Skeletal muscle tissue (tissue), 4 donors: Measurements from ENCODE around the gene RASAL1. TPM values are rescaled to one million over a fixed set of nuclear protein-coding genes. Genes with fewer than 3 reads are reported as not detected.

ENCODE experiments used
- H3K27ac ChIP-seq: one replicate; pipeline ENCODE4 v1.7.0; 2013; ENCODE audit warnings: mild to moderate bottlenecking, low read depth, low read length, inconsistent platforms
- H3K27me3 ChIP-seq, 3 donors: one replicate each; pipeline ENCODE4 v1.7.0; 2013; ENCODE audit warnings: low read length in 3 of 3; ENCODE audit not compliant: control insufficient read depth in 3 of 3, insufficient read depth in 3 of 3
- H3K36me3 ChIP-seq, 3 donors: one replicate each; pipeline ENCODE4 v1.7.0; 2013; ENCODE audit warnings: low read length in 3 of 3; ENCODE audit not compliant: control insufficient read depth in 3 of 3, insufficient read depth in 3 of 3
- H3K4me1 ChIP-seq, 3 donors: one replicate each; pipeline ENCODE4 v1.7.0; 2013; ENCODE audit warnings: low read length in 3 of 3, mild to moderate bottlenecking in 3 of 3; ENCODE audit not compliant: control insufficient read depth in 3 of 3, insufficient read depth in 3 of 3
- H3K4me3 ChIP-seq, 3 donors: one replicate each; pipeline ENCODE4 v1.7.0; 2013; ENCODE audit warnings: low read length in 3 of 3
- H3K9ac ChIP-seq, 3 donors: one replicate each; pipeline ENCODE4 v1.7.0; 2013; ENCODE audit warnings: low read length in 3 of 3, mild to moderate bottlenecking in 3 of 3, moderate library complexity in 2 of 3, low read depth in 1 of 3
- H3K9me3 ChIP-seq, 3 donors: one replicate each; pipeline ENCODE4 v1.7.0; 2013; ENCODE audit warnings: low read length in 3 of 3; ENCODE audit not compliant: control insufficient read depth in 3 of 3
- total RNA-seq: library from RNA; depleted of rRNA; stranded (reverse); fragments of >200 nt; gene quantifications from one replicate; pipeline ENCODE4 v1.2.3, GENCODE V29; 2014
- donor health status: Osteomylitis.

The RASAL1 gene
- total RNA-seq, 1 donor from 2014 or later, result not detected

DNA sequence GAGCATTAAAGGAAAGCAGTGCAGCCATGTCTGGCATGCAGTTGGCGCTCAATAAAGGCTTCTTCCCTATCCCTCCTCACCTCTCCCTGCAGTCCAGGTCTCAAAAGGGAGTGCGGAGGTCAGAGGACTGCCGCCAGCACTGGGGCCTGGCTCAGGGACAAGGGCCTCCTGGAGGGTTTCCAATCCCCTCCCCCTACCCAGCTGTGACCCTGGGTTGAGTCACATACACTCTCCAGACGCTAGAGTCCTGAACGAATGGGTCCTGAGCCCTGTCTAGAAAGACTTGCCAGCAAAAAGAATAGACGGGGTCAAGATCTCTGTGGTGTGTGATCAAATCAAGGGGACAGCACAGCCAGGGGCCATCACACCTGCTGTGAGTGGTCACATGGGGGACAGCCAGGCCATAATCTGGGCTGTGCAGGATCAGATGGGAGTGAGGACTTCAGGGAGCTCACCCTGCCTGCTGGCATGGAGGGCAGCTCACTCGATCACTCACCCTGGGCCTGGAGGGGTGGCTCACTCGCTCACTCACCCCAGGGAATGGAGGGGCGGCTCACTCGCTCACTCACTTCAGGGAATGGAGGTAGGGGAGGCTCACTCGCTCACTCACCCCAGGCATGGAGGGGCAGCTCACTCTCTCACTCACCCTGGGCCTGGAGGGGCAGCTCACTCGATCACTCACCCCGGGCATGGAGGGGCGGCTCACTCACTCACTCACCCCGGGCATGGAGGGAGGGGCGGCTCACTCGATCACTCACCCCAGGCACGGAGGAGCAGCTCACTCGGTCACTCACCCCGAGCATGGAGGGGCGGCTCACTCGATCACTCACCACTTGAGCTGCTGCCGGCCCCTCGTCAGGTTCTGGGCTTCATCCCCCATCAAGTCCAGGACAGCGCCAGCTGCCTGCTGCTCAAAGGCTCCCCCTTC is 26.8 kb upstream of the RASAL1 start:
- Histone ChIP-seq H3K9me3 (no peaks in the 10 kb centered on the region), H3K4me3 (no peak overlapping the region), H3K27me3 (peaks cover 0 to 3% (median 0%) of the 10 kb centered on the region in 3 donors), H3K36me3 (peaks cover 74 to 83% (median 82%) of the 10 kb centered on the region in 3 donors), H3K9ac (no peak overlapping the region), H3K27ac (no peak overlapping the region), H3K4me1 (peaks cover 0 to 3% (median 0%) of the 10 kb centered on the region in 3 donors)

- Histone ChIP-seq H3K27me3 (peaks cover 0 to 3% (median 0%) of the 10 kb centered on the region in 3 donors), H3K4me1 (peaks cover 0 to 3% (median 0%) of the 10 kb centered on the region in 3 donors), H3K9me3 (no peaks in the 10 kb centered on the region), H3K4me3 (no peak overlapping the region), H3K9ac (no peak overlapping the region), H3K27ac (no peak overlapping the region), H3K36me3 (peaks cover 68 to 78% (median 77%) of the 10 kb centered on the region in 3 donors)
These were observed 26.0 kb upstream of the RASAL1 start for GRCh38 chr12:113161415-113162016.

GRCh38 chr12:113159937-113160336 is 24.4 kb upstream of the RASAL1 start:
- peaks cover 10 to 12% (median 11%) of the 10 kb centered on the region in 3 donors for H3K27me3 ChIP-seq
- H3K9ac ChIP-seq, result no peak overlapping the region
- no peaks in the 10 kb centered on the region for H3K9me3 ChIP-seq
- H3K4me3 ChIP-seq, result no peak overlapping the region
- H3K4me1 ChIP-seq, result peaks cover 0 to 3% (median 0%) of the 10 kb centered on the region in 3 donors
- no peak overlapping the region for H3K27ac ChIP-seq
- H3K36me3 ChIP-seq, result peaks cover 56 to 65% (median 63%) of the 10 kb centered on the region in 3 donors

- peaks cover 23 to 25% (median 24%) of the 10 kb centered on the region in 3 donors for H3K27me3 ChIP-seq
- H3K9me3 ChIP-seq, result no peaks in the 10 kb centered on the region
- no peak overlapping the region for H3K4me3 ChIP-seq
- H3K27ac ChIP-seq, result no peak overlapping the region
- peaks cover 48 to 57% (median 56%) of the 10 kb centered on the region in 3 donors for H3K36me3 ChIP-seq
- no peak overlapping the region for H3K9ac ChIP-seq
- H3K4me1 ChIP-seq, result peaks cover 0 to 7% (median 3%) of the 10 kb centered on the region in 3 donors
These were observed 23.1 kb upstream of the RASAL1 start for GRCh38 chr12:113158439-113159203.

DNA sequence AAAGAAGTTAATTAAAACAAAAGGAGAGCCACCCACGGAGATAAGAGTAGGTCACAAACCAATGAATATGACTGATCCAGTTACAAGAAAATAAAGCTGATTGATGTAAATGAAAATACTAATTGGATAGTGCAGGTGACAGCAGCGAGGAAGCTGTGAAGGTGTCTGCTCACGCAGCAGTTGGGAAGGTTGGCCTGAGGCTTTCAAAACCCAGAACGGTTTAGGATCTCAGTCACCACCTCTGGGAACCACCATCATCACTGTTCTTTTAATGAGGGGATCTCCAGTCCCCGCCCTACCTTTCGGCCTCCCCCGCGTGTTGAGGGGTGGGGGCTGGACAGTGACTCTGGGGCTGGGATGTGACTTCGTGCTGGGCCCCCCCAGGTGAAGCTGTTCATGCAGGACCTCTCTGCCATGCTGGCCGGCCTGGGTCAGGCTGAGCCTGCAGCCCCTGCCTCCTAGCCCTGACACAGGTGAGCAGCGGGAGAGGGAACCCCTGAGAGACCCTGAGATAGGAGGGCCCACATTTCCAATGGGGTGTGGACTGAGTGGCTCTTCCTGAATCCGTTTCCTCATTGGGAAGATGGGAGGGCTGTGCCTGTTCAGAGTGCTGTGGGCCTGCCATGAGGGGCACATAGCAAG is 21.8 kb upstream of the RASAL1 start:
- Histone ChIP-seq H3K27ac (no peak overlapping the region), H3K9me3 (no peaks in the 10 kb centered on the region), H3K36me3 (peaks cover 37 to 45% (median 44%) of the 10 kb centered on the region in 3 donors), H3K4me1 (peaks cover 4 to 12% (median 9%) of the 10 kb centered on the region in 3 donors), H3K4me3 (no peak overlapping the region), H3K27me3 (peaks cover 35 to 37% (median 37%) of the 10 kb centered on the region in 3 donors), H3K9ac (no peak overlapping the region)

GRCh38 chr12:113155646-113156045 is 20.1 kb upstream of the RASAL1 start:
- H3K9me3 ChIP-seq, result no peaks in the 10 kb centered on the region
- H3K36me3 ChIP-seq, result peaks cover 27 to 34% (median 32%) of the 10 kb centered on the region in 3 donors
- H3K4me1 ChIP-seq, result peaks cover 3 to 12% (median 9%) of the 10 kb centered on the region in 3 donors
- no peak overlapping the region for H3K9ac ChIP-seq
- peaks cover 46 to 49% (median 47%) of the 10 kb centered on the region in 3 donors for H3K27me3 ChIP-seq
- no peak overlapping the region for H3K4me3 ChIP-seq
- H3K27ac ChIP-seq, result no peak overlapping the region

- Histone ChIP-seq H3K4me1 (peaks cover 3 to 12% (median 9%) of the 10 kb centered on the region in 3 donors), H3K36me3 (peaks cover 21 to 28% (median 26%) of the 10 kb centered on the region in 3 donors), H3K9ac (no peak overlapping the region), H3K27ac (no peak overlapping the region), H3K9me3 (no peaks in the 10 kb centered on the region), H3K27me3 (peaks cover 46 to 55% (median 50%) of the 10 kb centered on the region in 3 donors), H3K4me3 (no peak overlapping the region)
These were observed 19.5 kb upstream of the RASAL1 start for GRCh38 chr12:113155060-113155459.

DNA sequence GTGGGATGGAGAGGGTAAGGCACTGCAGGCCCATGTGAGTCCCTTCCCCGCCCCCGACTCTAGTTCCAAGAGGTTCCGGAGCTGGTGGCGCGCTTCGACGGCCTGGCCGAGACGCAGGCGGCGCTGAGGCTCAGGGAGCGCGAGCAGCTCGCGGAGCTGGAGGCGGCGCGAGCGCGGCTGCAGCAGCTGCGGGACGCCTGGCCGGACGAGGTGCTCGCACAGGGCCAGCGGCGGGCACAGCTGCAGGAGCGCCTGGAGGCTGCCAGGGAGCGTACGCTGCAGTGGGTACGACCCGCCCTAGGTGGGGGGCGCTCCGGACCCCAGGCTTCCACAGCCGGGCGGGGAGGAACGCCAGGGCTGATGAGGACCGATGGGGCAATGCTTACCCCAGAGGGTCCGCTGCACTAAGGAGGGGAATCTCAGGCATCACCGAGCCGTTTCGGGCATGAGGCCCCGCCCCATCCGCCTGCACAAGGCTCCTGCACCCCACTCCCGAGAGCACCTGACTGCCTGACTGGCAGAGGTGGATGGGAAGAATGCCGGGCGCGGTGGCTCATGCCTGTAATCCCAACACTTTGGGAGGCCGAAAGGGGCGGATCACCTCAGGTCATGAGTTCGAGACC is 18.9 kb upstream of the RASAL1 start:
- Histone ChIP-seq H3K27ac (no peak overlapping the region), H3K9ac (no peak overlapping the region), H3K36me3 (peaks cover 15 to 22% (median 20%) of the 10 kb centered on the region in 3 donors), H3K4me3 (no peak overlapping the region), H3K9me3 (no peaks in the 10 kb centered on the region), H3K4me1 (peaks cover 3 to 12% (median 9%) of the 10 kb centered on the region in 3 donors), H3K27me3 (peaks cover 50 to 61% (median 50%) of the 10 kb centered on the region in 3 donors)
